ENCODE results near the gene MCOLN1.

GRCh38 chr19:7497292-7497691, 25.1 kb upstream of the MCOLN1 start:
- TF ChIP-seq, protein P1, sequence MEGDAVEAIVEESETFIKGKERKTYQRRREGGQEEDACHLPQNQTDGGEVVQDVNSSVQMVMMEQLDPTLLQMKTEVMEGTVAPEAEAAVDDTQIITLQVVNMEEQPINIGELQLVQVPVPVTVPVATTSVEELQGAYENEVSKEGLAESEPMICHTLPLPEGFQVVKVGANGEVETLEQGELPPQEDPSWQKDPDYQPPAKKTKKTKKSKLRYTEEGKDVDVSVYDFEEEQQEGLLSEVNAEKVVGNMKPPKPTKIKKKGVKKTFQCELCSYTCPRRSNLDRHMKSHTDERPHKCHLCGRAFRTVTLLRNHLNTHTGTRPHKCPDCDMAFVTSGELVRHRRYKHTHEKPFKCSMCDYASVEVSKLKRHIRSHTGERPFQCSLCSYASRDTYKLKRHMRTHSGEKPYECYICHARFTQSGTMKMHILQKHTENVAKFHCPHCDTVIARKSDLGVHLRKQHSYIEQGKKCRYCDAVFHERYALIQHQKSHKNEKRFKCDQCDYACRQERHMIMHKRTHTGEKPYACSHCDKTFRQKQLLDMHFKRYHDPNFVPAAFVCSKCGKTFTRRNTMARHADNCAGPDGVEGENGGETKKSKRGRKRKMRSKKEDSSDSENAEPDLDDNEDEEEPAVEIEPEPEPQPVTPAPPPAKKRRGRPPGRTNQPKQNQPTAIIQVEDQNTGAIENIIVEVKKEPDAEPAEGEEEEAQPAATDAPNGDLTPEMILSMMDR (IDR thresholded peaks at IDR 0.05; ENCODE audit: control extremely low read depth in 1 of 3, insufficient read depth in 1 of 3, low read depth in 1 of 3, low read length in 3 of 3), result peak; percentile 41 to 68 (median 64)
- TF ChIP-seq JUN (IDR thresholded peaks at IDR 0.05; ENCODE audit: low read depth, low read length), result no peak
- no peak for TF ChIP-seq CEBPB (IDR thresholded peaks at IDR 0.05; ENCODE audit: low read depth, low read length)
- TF ChIP-seq EP300 (IDR thresholded peaks at IDR 0.05; ENCODE audit: borderline replicate concordance in 1 of 2, low read depth in 2 of 2, low read length in 2 of 2), result no peak
- no peak for TF ChIP-seq POLR2AphosphoS5 (IDR thresholded peaks at IDR 0.05; ENCODE audit: low read depth, low read length)
- TF ChIP-seq, protein P2, sequence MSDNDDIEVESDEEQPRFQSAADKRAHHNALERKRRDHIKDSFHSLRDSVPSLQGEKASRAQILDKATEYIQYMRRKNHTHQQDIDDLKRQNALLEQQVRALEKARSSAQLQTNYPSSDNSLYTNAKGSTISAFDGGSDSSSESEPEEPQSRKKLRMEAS (IDR thresholded peaks at IDR 0.05), result no peak
- no peak for TF ChIP-seq YY1 (IDR thresholded peaks at IDR 0.05; ENCODE audit: low read depth, low read length)
- TF ChIP-seq TCF12 (IDR thresholded peaks at IDR 0.05; ENCODE audit: low read depth, low read length), result no peak
- TF ChIP-seq POLR2A (IDR thresholded peaks at IDR 0.05; ENCODE audit: control extremely low read depth in 1 of 2, low read depth in 2 of 2, low read length in 2 of 2), result no peak
- no peak for TF ChIP-seq USF2 (IDR thresholded peaks at IDR 0.05; ENCODE audit: low read length)
- TF ChIP-seq EZH2 (IDR thresholded peaks at IDR 0.05; ENCODE audit: low read depth, low read length, severe bottlenecking), result no peak
